H1 (cell line): ENCODE measurements around the gene MAPK8IP3. TPM values are rescaled to one million over a fixed set of nuclear protein-coding genes. Genes with fewer than 3 reads are reported as not detected.

Experiments used
- polyA plus RNA-seq, 7 experiments: library from polyadenylated mRNA; depleted of rRNA in 3 of 7; stranded (reverse) in 5 of 7; unstranded in 2 of 7; fragments of >200 nt in 5 of 7; fragments of 200-250 nt in 2 of 7; gene quantifications; 1 replicate in 5 of 7; 2 replicates in 1 of 7; 4 replicates in 1 of 7; pipeline versions ENCODE4 v1.2.1 to v1.2.3, GENCODE V29; 2011 to 2013; ENCODE audit warnings: missing spikeins in 2 of 7, mixed read lengths in 2 of 7
- total RNA-seq: library from RNA; stranded (reverse); fragmentation: NEBNext Ultra II Directional; extraction: Animal tissue kit (Norgen Biotek cat#: 25700); gene quantifications from 2 replicates; pipeline ENCODE4 v1.2.1, GENCODE V29; 2021
- TF ChIP-seq, protein P1 (sequence below): fragments of 300-600 bp; sonication (generic); IDR thresholded peaks from 2 replicates; pipeline ENCODE4 v1.7.1; 2012; ENCODE audit warnings: low read length, moderate library complexity, mild to moderate bottlenecking, inconsistent platforms; ENCODE audit not compliant: insufficient replicate concordance

Gene MAPK8IP3
- total and polyA plus RNA-seq, 2 of the 8 experiments (the other 6 are each of a cell fraction or from before 2014, with no cell fraction given): 16.9 to 43.4 TPM

DNA sequence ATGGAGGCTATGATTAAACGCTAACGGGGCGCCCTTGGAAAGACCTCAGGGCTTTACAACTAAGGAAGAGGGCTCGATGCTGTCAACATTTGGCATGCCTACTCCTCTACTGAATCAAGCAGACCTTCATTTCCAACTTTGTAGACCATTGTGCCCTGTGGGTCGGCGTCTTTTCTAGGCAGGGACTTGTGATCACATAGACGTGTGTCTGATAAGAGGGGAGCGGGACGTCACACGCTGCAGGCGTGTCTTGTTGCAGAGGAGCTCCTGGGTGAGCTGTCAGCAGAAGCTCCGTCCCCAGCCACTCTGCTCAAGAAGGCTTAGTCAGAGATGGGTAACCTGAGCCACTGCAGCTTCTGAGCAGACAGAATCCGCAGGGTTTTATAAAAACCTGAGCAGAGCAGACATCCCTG is 2.8 kb downstream of the MAPK8IP3 start (continued):
- TF ChIP-seq, protein P1, sequence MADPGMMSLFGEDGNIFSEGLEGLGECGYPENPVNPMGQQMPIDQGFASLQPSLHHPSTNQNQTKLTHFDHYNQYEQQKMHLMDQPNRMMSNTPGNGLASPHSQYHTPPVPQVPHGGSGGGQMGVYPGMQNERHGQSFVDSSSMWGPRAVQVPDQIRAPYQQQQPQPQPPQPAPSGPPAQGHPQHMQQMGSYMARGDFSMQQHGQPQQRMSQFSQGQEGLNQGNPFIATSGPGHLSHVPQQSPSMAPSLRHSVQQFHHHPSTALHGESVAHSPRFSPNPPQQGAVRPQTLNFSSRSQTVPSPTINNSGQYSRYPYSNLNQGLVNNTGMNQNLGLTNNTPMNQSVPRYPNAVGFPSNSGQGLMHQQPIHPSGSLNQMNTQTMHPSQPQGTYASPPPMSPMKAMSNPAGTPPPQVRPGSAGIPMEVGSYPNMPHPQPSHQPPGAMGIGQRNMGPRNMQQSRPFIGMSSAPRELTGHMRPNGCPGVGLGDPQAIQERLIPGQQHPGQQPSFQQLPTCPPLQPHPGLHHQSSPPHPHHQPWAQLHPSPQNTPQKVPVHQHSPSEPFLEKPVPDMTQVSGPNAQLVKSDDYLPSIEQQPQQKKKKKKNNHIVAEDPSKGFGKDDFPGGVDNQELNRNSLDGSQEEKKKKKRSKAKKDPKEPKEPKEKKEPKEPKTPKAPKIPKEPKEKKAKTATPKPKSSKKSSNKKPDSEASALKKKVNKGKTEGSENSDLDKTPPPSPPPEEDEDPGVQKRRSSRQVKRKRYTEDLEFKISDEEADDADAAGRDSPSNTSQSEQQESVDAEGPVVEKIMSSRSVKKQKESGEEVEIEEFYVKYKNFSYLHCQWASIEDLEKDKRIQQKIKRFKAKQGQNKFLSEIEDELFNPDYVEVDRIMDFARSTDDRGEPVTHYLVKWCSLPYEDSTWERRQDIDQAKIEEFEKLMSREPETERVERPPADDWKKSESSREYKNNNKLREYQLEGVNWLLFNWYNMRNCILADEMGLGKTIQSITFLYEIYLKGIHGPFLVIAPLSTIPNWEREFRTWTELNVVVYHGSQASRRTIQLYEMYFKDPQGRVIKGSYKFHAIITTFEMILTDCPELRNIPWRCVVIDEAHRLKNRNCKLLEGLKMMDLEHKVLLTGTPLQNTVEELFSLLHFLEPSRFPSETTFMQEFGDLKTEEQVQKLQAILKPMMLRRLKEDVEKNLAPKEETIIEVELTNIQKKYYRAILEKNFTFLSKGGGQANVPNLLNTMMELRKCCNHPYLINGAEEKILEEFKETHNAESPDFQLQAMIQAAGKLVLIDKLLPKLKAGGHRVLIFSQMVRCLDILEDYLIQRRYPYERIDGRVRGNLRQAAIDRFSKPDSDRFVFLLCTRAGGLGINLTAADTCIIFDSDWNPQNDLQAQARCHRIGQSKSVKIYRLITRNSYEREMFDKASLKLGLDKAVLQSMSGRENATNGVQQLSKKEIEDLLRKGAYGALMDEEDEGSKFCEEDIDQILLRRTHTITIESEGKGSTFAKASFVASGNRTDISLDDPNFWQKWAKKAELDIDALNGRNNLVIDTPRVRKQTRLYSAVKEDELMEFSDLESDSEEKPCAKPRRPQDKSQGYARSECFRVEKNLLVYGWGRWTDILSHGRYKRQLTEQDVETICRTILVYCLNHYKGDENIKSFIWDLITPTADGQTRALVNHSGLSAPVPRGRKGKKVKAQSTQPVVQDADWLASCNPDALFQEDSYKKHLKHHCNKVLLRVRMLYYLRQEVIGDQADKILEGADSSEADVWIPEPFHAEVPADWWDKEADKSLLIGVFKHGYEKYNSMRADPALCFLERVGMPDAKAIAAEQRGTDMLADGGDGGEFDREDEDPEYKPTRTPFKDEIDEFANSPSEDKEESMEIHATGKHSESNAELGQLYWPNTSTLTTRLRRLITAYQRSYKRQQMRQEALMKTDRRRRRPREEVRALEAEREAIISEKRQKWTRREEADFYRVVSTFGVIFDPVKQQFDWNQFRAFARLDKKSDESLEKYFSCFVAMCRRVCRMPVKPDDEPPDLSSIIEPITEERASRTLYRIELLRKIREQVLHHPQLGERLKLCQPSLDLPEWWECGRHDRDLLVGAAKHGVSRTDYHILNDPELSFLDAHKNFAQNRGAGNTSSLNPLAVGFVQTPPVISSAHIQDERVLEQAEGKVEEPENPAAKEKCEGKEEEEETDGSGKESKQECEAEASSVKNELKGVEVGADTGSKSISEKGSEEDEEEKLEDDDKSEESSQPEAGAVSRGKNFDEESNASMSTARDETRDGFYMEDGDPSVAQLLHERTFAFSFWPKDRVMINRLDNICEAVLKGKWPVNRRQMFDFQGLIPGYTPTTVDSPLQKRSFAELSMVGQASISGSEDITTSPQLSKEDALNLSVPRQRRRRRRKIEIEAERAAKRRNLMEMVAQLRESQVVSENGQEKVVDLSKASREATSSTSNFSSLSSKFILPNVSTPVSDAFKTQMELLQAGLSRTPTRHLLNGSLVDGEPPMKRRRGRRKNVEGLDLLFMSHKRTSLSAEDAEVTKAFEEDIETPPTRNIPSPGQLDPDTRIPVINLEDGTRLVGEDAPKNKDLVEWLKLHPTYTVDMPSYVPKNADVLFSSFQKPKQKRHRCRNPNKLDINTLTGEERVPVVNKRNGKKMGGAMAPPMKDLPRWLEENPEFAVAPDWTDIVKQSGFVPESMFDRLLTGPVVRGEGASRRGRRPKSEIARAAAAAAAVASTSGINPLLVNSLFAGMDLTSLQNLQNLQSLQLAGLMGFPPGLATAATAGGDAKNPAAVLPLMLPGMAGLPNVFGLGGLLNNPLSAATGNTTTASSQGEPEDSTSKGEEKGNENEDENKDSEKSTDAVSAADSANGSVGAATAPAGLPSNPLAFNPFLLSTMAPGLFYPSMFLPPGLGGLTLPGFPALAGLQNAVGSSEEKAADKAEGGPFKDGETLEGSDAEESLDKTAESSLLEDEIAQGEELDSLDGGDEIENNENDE: no peak
- TF ChIP-seq, all 59 proteins: peak for 0
